Testis (tissue), 2 donors: ENCODE measurements around the gene DSE.

Source experiments
- POLR2A ChIP-seq: fragments of 450-650 bp; IDR thresholded peaks from one replicate; pipeline ENCODE4 v1.6.1; 2017; ENCODE audit warnings: antibody characterized with exemption, mild to moderate bottlenecking, moderate library complexity
- TF ChIP-seq, protein P1 (sequence below), 3 experiments: fragments of 450-650 bp in 2 of 3; fragments of 200-600 bp in 1 of 3; sonication (generic) in 1 of 3; IDR thresholded peaks; one replicate each; pipeline ENCODE4 v1.5.1; 2016 to 2019; ENCODE audit warnings: antibody characterized with exemption in 3 of 3, mild to moderate bottlenecking in 2 of 3, moderate library complexity in 1 of 3

DNA sequence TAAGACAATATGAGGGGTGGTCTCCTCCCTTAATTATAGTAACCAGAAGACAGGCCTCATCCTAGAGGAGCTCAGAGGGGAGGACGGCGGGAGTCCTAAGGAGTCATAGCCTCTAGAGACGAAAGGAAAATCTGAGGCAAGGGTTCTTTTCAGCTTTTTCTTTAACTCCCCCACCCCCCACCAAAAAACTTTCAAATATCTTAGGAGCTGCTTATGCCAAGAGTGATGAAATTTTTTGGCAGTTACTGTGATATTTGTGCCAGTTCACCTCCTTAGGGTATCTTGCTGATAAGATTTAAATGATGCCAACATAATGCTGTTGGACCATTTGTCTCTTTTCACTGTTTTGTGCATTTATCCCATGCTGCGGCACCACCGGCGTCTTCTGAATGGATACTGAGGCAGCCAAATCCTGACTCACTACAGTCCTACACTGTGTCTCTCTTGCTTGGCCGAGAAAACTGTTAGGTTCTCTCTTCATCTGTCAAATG lies 44.5 kb upstream of the DSE start:
- no peak for TF ChIP-seq POLR2A
- TF ChIP-seq, protein P1, sequence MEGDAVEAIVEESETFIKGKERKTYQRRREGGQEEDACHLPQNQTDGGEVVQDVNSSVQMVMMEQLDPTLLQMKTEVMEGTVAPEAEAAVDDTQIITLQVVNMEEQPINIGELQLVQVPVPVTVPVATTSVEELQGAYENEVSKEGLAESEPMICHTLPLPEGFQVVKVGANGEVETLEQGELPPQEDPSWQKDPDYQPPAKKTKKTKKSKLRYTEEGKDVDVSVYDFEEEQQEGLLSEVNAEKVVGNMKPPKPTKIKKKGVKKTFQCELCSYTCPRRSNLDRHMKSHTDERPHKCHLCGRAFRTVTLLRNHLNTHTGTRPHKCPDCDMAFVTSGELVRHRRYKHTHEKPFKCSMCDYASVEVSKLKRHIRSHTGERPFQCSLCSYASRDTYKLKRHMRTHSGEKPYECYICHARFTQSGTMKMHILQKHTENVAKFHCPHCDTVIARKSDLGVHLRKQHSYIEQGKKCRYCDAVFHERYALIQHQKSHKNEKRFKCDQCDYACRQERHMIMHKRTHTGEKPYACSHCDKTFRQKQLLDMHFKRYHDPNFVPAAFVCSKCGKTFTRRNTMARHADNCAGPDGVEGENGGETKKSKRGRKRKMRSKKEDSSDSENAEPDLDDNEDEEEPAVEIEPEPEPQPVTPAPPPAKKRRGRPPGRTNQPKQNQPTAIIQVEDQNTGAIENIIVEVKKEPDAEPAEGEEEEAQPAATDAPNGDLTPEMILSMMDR (IDR thresholded peaks at IDR 0.05), result no peak
